HT-29 (cell line): ENCODE results near the gene GSS. TPM values are rescaled to one million over a fixed set of nuclear protein-coding genes. Genes with fewer than 3 reads are reported as not detected.
"Not testable (repeated sequence)": the region's sequence is repeated elsewhere in the genome, so short reads cannot be mapped to it uniquely, and the experiment has no call there.

Experiments used
- DNase-seq: peaks from one replicate; pipeline ENCODE4 v3.0.0-alpha.2; 2015; ENCODE audit warnings: low spot score
- total RNA-seq: library from RNA; depleted of rRNA; stranded (reverse); fragments of >200 nt; shearing (Covaris generic); gene quantifications from 2 replicates; pipeline ENCODE4 v1.2.3, GENCODE V29; 2014

The GSS gene
- total RNA-seq, 1 experiment from 2014 or later: 80.8 TPM

DNA sequence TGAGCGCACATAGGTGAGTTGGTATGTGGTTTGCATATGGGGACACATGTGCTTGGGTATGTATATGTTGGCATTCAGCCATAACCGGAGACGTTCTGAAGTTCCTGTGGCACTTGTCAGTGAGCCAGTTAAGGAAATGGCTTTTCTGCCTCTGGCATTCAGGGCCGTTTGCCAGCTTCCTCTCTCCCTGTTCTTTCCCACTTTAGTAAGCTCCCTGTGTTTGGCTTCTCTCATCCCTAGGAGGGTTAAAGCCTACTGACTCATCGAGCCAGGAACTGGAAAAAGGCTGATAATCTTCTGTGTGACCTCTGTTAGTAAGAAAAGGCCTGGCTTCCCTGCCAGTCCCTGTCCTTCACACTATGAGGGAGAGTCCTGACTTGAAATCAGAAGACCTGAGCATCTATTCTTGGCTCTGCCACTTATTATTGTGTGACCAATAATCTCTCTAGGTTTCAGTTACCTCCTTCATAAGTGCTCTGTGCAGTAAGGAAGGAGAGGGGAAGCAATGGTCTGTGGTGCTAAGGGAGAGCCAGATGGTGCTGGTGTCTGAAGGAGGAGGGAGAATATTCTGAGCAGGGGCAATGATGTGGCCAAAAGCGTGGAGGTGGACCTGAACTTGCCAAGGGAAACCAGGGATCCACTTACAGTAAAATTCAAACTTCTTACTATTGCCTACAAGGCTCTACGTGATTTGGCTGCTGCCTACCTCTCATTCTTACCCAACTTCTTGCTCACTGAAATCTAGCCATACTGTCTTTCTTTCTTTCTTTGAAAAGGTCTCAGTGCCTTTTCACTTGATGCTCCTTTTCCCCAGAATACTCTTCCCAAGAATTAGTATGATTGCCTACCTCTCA, 47.8 kb downstream of the GSS start:
- peak; percentile 92 for DNase-seq

DNA sequence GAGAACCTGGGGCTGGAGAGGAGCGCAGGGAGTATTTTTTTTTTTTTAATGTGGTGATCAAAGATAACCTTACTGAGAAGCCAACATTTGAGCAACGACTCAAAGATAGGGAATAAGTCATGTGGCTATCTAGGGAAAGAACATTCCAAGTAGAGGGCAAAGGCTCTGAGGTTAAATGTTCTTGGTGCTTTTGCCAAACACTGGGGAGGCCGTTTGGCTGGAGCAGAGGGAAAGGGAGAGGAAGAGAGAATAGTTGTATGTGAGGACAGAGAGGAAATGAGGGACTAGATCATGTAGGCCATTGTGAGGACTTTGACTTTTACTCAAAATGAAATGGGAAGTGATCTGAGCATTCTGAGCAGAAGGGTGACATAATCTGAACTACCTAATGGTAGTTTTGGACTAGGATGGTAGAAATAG, 51.4 kb downstream of the GSS start:
- DNase-seq: no peak

DNA sequence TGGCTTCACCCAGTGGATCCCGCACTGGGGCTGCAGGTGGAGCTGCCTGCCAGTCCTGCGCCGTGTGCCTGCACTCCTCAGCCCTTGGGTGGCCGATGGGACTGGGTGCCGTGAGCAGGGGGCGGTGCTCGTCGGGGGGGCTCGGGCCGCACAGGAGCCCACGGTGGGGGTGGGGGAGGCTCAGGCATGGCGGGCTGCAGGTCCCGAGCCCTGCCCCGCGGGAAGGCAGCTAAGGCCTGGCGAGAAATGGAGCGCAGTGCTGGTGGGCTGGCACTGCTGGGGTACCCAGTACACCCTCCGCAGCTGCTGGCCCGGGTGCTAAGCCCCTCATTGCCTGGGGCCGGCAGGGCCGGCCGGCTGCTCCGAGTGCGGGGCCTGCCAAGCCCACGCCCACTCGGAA, 56.9 kb downstream of the GSS start:
- DNase-seq: not testable (repeated sequence)

DNA sequence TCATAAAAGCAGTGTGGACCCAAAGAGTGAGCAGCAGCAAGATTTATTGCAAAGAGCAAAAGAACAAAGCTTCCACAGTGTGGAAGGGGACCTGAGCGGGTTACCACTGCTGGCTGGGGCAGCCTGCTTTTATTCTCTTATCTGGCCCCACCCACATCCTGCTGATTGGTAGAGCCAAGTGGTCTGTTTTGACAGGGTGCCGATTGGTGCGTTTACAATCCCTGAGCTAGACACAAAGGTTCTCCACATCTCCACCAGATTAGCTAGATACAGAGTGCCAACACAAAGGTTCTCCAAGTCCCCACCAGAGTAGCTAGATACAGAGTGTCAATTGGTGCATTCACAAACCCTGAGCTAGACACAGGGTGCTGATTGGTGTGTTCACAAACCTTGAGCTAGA, 57.5 kb downstream of the GSS start:
- DNase-seq: not testable (repeated sequence)

DNA sequence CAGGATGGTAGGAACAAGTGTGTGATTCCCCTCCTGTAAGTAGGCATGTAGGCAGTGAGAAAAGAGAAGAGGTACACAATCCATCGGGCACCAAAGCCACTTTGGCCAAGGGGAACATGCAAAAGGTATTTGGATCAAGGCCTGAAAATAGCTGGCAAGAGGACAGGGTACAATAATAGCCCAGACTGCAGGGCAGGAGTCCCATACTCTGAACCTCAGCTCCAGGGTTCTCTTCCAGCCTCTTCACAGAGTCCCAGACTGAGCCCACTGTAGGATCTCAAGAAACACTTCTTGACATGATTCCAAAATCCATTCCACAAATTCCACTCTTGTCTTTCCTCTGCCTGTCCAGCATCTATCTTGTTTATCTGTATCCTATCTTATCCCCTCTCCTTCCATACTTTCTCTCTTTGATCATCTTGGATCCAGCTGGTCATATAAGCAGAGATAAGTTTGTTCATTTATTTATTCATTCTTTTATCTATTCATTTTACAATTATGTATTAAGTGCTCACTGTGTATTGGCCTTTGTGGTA, 59.5 kb downstream of the GSS start:
- DNase-seq: no peak

DNA sequence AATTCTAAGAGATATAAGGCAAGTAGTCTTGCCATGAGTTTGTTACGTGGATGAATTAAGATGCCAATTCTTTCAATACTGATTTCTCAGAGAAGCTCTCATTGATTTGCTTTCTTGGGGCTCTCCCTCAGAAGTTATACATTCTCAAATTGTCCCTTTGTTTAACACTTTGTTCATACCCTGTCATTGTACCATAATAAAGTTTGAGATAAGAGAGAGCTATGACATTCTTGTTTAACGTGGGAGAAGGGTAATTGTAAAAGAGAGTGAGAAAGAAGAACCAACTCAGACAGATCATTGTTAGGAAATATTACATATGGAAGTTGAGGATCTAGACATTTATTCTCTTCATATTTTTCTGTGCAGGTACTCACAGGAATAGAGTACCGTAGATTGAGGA, 60.1 kb downstream of the GSS start:
- DNase-seq: no peak

DNA sequence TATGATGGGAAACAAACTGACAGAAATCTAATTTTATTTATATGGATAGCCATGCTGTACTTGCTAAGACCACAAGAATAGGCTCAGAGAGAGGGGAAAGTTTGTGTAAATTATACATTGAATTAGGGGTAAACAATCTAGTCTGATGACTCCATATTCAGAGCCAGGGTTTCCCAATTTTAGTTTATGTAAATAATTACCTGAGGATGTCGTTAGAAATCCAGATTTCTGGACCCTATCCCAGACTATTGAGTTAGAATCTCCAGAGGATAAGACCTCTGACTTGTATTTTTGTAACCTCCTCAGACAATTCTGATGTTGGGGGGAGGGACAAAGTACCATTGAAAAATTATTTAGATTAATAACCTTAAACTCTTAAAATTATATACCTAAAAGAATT, 60.9 kb downstream of the GSS start:
- DNase-seq: no peak

DNA sequence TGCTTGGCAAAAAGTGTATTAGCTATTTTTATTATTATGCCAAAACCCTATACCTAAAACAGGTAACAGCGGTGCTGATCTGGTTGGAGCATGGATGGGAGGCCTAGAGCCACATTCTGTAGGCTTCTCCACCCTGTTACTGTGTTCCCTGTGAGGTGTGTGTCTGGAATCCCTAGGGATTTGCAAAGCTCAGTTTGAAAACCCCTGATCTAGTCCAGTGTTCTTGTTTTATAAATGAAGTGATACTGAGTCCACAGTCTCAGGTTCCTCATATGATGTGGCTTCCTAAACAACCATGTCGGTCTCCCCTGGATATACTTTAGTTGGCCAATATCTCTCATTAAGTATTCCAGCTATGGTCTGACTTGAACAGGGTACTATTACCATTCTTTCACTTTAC, 62.9 kb downstream of the GSS start:
- DNase-seq: no peak

DNA sequence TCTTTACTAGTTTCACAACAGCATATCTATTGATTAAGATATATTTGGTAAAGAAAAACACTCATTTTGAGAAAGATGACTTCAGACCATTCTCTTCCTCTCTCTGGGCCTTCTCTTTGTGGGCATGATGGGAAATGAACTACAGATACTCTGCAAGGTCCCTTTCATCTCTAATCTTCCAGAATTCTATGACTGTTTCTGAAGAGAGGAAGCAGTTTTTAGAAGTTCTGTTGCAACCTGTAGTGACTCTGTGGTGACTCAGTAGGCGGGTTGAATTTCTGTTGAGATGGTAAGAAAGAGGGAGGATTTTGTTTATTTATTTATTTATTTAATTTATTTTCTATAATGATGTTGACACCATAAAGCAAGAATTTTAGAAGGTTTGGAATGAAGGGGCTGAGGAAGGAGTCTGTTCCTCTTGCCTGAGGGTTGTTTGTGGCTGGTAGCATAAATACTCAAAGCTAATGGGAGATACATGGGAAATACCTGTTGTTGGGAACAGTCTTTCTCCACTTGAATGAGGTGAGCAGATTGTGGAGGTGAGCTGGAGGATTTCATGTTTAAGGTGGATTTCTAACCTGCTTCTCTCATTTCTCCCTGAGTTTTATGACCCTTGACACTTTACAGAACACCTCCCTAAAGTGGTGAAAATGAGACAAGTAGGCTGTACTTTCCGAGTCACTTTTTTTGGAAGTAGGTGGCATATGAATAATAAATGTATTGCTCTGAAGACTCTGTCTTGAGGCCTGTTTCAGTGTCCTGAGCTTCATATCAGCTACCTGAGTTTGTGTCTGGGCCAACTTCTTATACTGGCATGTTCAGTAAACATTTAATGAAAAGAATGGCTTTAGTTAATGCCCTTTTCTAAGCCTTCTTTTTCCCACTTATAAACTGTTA, 64.2 kb downstream of the GSS start:
- DNase-seq: no peak

DNA sequence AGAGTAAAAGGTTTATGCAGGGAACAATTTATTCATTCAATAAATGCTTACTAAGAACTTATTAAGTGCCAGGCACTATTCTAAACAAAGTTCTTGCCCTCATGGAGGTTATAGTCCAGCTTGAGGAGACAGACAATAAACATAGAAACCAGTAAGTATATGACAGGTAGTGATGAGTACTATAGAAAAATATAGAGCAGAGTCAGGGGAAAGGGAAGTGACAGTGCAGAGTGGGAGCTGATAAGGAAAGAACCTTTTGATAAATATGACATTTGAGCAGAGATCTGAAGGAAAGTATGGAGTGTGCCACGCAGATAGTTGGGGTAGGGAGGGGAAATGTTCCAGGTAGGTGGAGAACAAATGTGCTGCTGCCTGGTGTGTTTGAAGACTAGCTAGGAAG, 67.1 kb downstream of the GSS start:
- DNase-seq: no peak

DNA sequence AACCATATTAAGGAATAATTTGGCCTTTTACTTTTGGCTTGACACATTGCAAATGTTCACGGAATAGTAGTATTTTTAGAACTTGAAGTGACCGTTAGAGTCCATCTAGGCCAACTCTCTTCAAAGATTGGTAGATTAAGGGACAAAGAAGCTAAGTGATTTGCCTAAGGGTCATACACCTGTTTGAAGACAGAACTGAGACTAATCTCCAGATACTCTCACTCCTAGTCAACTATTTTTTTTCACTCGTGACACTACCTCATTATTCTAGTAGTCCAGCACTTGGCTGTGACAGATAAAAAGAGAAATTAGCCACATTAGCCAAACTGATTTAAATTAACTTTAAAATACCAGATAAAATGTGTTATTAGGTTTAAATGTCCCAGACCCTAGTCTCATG, 68.6 kb downstream of the GSS start:
- no peak for DNase-seq

DNA sequence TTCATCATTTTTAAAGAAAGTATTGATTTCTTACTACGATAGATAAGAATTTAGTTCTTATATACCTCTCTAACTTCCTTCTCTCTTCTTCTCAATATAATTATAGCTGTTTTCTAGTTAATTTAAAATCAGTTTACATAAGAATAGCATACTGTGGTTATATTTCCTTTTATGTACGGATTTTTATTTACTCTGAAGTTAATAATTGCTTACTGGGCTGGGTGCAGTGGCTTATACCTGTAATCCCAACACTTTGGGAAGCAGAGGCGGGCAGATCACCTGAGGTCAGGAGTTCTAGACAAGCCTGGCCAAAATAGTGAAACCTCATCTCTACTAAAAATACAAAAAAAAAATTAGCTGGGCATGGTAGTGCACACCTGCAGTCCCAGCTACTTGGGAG, 69.5 kb downstream of the GSS start:
- DNase-seq: no peak

DNA sequence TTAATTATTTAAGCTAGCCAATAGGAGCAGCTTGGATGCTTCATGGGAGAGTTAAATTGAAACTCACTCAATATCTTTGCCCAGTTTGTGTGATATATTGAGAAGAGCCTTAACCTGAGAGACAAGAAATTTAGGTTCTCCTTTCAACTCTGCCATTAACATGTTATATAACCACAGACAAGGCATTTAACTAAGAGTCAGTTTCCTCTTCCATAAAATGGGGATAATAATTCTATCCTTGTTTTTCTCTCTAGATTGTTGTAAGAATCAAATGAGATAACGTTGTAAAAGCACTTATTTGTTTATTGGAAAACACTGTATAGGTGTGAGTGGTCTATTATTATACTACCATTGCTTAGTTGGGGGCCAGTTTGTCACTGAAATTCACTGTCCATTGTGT, 71.3 kb downstream of the GSS start:
- no peak for DNase-seq

DNA sequence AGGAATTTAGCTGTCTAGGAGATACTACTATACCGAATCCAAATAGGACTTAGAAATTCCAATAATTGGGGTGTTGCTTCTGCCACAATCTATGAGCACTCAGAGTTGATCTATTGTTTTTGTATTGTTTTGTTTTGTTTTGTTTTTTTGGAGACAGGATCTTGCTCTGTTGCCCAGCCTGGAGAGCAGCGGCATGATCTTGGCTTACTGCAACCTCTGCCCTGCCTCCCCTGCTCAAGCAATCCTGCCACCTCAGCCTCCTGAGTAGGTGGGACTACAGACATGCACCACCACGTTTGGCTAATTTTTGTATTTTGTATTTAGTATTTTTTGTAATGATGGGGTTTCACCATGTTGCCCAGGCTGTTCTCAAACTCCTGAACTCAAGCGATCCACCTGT, 71.8 kb downstream of the GSS start:
- DNase-seq: no peak

DNA sequence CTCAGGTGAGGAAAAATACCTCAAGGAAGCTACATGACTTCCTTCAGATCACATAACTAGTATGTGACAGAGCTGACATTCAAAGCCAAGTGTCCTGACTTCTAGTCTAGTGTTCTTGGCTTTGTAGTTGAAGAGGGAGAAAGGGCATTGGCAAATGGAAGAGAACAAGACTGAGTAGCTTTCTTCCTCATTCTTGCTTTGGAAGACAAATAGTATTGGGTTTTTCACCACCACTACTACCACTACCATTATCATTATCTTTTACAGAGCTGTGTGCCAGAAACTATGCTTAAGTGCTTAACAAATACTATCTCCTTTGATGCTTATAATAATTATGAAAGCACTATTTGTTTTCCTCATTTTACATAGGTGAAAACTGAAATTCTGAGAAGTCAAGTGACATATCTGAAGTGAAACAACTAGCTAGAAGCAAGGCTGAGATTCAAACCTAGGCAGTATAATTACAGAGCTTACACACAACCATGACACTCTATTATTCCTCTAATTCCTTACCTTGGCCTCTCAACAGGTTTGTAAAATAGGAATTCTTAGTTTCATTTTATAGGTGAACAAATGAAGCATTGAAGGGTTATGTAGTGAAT, 72.4 kb downstream of the GSS start:
- peak; percentile 0 for DNase-seq

DNA sequence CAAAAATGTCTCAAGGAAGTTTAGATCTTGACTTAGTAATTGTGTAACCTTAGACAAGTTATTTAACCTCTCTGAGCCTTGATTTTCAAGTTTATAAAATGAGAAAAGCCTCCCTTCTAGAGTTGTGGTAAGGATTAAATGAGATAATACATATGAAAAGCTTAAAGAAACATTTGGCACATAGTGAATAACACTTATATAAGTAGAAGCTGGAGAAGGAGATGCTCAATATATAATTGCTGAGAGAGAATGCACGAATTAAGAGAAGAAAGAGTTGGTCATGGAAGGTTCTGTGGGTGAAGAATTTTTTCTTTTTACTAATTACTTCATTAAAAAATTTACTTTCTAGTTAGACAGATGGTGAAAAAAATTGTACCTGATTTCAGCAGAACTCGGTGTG, 73.9 kb downstream of the GSS start:
- DNase-seq: no peak

DNA sequence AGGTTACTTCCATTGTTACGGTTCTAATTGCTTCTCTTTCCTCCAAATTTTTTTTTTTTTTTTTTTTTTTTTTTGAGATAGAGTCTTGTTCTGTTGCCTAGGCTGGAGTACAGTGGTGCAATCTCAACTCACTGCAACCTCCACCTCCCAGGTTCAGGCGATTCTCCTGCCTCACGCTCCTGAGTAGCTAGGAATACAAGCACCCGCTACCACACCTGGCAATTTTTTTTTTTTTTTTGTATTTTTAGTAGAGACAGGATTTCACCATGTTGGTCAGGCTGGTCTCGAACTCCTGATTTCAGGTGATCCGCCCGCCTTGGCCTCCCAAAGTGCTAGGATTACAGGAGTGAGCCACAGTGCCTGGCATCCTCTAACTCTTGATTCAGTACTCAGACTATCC, 74.6 kb downstream of the GSS start:
- not testable (repeated sequence) for DNase-seq

DNA sequence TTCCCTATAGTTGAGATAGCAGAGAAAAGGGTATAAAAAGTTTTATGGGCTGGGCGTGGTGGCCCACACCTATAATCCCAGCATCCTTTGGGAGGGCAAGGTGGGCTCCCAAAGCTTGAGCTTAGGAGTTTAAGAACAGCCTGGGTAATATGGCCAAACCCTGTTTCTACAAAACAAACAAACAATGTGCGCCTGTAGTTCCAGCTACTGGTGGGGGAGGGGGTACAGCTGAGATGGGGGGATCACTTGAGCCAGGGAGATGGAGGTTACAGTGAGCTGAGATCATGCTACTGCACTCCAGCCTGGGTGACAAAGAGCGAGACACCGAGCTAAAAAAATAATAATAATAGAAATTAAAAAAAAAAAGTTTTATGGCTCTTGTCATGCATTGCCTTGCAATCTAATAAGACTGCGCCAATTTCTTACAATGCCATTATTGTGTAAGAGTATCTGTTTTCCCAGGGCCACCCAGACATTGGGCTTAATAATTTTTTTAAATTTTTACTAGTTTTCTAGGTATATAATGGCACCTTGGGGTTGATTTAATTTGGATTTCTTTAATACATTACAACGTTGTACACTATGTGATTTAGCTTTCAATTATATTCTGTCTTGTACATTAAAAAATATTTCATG, 75.3 kb downstream of the GSS start:
- no peak for DNase-seq
